HepG2 (cell line): Measurements from ENCODE around the gene CAMKK1. TPM values are rescaled to one million over a fixed set of nuclear protein-coding genes. Genes with fewer than 3 reads are reported as not detected.
A peak's percentile ranks its signal among the peaks of the same experiment; 100 is the strongest.

Experiments used
- ESRRA ChIP-seq: sonication (generic); formaldehyde crosslinking; IDR thresholded peaks from 2 replicates; pipeline ENCODE4 v1.5.1; 2020; ENCODE audit warnings: mild to moderate bottlenecking, low read depth, missing genetic modification reagents
- FOXO1 ChIP-seq: sonication (generic); formaldehyde crosslinking; IDR thresholded peaks from 2 replicates; pipeline ENCODE4 v1.4.0; 2020; ENCODE audit warnings: missing genetic modification reagents
- GATAD1 ChIP-seq: IDR thresholded peaks from 2 replicates; pipeline ENCODE4 v1.6.1; 2016; ENCODE audit warnings: missing genetic modification reagents, missing compliant biosample characterization
- HOXA3 ChIP-seq: sonication (generic); formaldehyde crosslinking; IDR thresholded peaks from 2 replicates; pipeline ENCODE4 v1.5.0; 2020; ENCODE audit warnings: missing genetic modification reagents
- MEF2D ChIP-seq: sonication (generic); formaldehyde crosslinking; IDR thresholded peaks from 2 replicates; pipeline ENCODE4 v1.5.1; 2020; ENCODE audit warnings: mild to moderate bottlenecking, missing genetic modification reagents
- MEIS2 ChIP-seq: sonication (generic); formaldehyde crosslinking; IDR thresholded peaks from 2 replicates; pipeline ENCODE4 v1.9.0; 2021; ENCODE audit warnings: mild to moderate bottlenecking, missing genetic modification reagents
- NCOR1 ChIP-seq: fragments of 200-600 bp; sonication (generic); IDR thresholded peaks from 2 replicates; pipeline ENCODE4 v1.7.0; 2017; ENCODE audit warnings: antibody characterized with exemption, low read length, borderline replicate concordance
- NKX3-1 ChIP-seq: sonication (generic); formaldehyde crosslinking; IDR thresholded peaks from 2 replicates; pipeline ENCODE4 v1.5.0; 2020; ENCODE audit warnings: missing genetic modification reagents
- NR2F1 ChIP-seq, 2 experiments: fragments of 450-650 bp in 1 of 2; formaldehyde crosslinking in 1 of 2; IDR thresholded peaks; 2 replicates each; pipeline versions ENCODE4 v1.5.0 to v1.6.1; 2016 to 2020; ENCODE audit warnings: mild to moderate bottlenecking in 1 of 2, missing compliant biosample characterization in 1 of 2, missing genetic modification reagents in 1 of 2, moderate library complexity in 1 of 2
- POLR2AphosphoS2 ChIP-seq: IDR thresholded peaks from 2 replicates; pipeline ENCODE4 v1.6.1; 2011; ENCODE audit warnings: low read depth, low read length, improper control_type of control experiment
- RBAK ChIP-seq: sonication (generic); formaldehyde crosslinking; IDR thresholded peaks from 2 replicates; pipeline ENCODE4 v1.5.1; 2020; ENCODE audit warnings: mild to moderate bottlenecking, missing genetic modification reagents
- RELA ChIP-seq: sonication (generic); formaldehyde crosslinking; IDR thresholded peaks from 2 replicates; pipeline ENCODE4 v1.4.0; 2020; ENCODE audit warnings: missing genetic modification reagents
- SNRNP70 ChIP-seq: fragments of 200-400 bp; formaldehyde crosslinking; IDR thresholded peaks from 2 replicates; pipeline ENCODE4 v1.6.1; 2017; ENCODE audit warnings: mild to moderate bottlenecking, low read depth, low read length, moderate library complexity
- STAG1 ChIP-seq: sonication (generic); formaldehyde crosslinking; IDR thresholded peaks from 2 replicates; pipeline ENCODE4 v1.4.0; 2020; ENCODE audit warnings: missing genetic modification reagents
- TEAD3 ChIP-seq: optimal IDR thresholded peaks from 2 replicates; pipeline ENCODE3; 2016; ENCODE audit warnings: borderline replicate concordance
- ZBTB7A ChIP-seq: sonication (generic); formaldehyde crosslinking; IDR thresholded peaks from 2 replicates; pipeline ENCODE4 v1.8.0; 2022; ENCODE audit warnings: mild to moderate bottlenecking, missing genetic modification reagents
- ZNF354B ChIP-seq: sonication (generic); formaldehyde crosslinking; IDR thresholded peaks from 2 replicates; pipeline ENCODE4 v1.8.0; 2022; ENCODE audit warnings: mild to moderate bottlenecking, missing genetic modification reagents
- ZNF737 ChIP-seq: sonication (generic); formaldehyde crosslinking; IDR thresholded peaks from 2 replicates; pipeline ENCODE4 v1.5.0; 2020; ENCODE audit warnings: missing genetic modification reagents, mild to moderate bottlenecking, borderline replicate concordance
- ZNF761 ChIP-seq: sonication (generic); formaldehyde crosslinking; conservative IDR thresholded peaks from 2 replicates; pipeline ENCODE4 v1.4.0; 2020; ENCODE audit warnings: mild to moderate bottlenecking, missing genetic modification reagents
- ZNF883 ChIP-seq: sonication (generic); formaldehyde crosslinking; IDR thresholded peaks from 2 replicates; pipeline ENCODE4 v1.5.1; 2020; ENCODE audit warnings: mild to moderate bottlenecking, missing genetic modification reagents; ENCODE audit errors: not compliant biosample characterization
- ZSCAN29 ChIP-seq: sonication (generic); formaldehyde crosslinking; conservative IDR thresholded peaks from 2 replicates; pipeline ENCODE4 v1.4.0; 2020; ENCODE audit warnings: mild to moderate bottlenecking, missing genetic modification reagents
- polyA plus RNA-seq, 8 experiments: library from polyadenylated mRNA; depleted of rRNA in 3 of 8; stranded (reverse) in 7 of 8; unstranded in 1 of 8; fragments of >200 nt; fragmentation: Illumina TruSeq in 4 of 8; extraction: Trizol in 4 of 8; gene quantifications; 2 replicates each; pipeline versions ENCODE4 v1.2.1 to v1.2.3, GENCODE V29; 2011 to 2016; ENCODE audit warnings: low read depth in 4 of 8, missing spikeins in 1 of 8, mixed read lengths in 1 of 8; ENCODE audit not compliant: insufficient read depth in 1 of 8
- total RNA-seq, 5 experiments: library from RNA; depleted of rRNA; stranded (reverse); fragments of >200 nt; fragmentation: Illumina TruSeq; extraction: Trizol; gene quantifications; 2 replicates each; pipeline ENCODE4 v1.2.3, GENCODE V29; 2016; ENCODE audit warnings: low read depth in 1 of 5
- TF ChIP-seq, protein P1 (sequence below): sonication (generic); formaldehyde crosslinking; IDR thresholded peaks from 2 replicates; pipeline ENCODE4 v1.5.1; 2020; ENCODE audit warnings: mild to moderate bottlenecking, moderate library complexity, missing genetic modification reagents
- TF ChIP-seq, protein P2 (sequence below): sonication (generic); formaldehyde crosslinking; IDR thresholded peaks from 2 replicates; pipeline ENCODE4 v1.4.0; 2020; ENCODE audit warnings: missing genetic modification reagents
- TF ChIP-seq, protein P3 (sequence below), 2 experiments: sonication (generic) in 1 of 2; formaldehyde crosslinking in 1 of 2; IDR thresholded peaks; 2 replicates each; pipeline versions ENCODE4 v1.4.0 to v1.6.1; 2016 to 2020; ENCODE audit warnings: borderline replicate concordance in 1 of 2, low read depth in 1 of 2, mild to moderate bottlenecking in 1 of 2, missing genetic modification reagents in 1 of 2

CAMKK1 gene
- total and polyA plus RNA-seq, 2 of the 13 experiments (the other 11 are each of a cell fraction or from before 2014, with no cell fraction given), result 1.5 to 1.6 TPM

DNA sequence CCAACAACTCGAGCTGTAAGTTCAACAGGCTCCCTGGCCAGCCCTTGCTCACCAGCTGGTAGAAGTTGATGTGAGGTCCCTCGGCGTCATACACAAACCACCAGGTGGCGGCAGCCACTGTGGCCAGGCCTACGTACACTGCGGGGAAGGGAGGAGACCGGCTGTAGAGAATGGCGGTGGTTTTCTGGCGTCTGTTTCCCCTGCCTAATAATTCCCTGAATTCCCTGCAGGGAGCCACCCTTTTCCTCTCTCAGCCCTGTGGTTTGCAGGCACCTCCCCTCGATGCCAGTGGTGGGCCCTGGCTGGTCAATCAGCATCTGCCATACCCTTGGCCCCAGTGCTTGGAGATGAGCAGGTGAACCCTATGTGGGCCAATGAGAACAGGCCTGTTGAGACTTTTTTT, 42.3 kb upstream of the CAMKK1 start (continued):
- TF ChIP-seq, protein P1, sequence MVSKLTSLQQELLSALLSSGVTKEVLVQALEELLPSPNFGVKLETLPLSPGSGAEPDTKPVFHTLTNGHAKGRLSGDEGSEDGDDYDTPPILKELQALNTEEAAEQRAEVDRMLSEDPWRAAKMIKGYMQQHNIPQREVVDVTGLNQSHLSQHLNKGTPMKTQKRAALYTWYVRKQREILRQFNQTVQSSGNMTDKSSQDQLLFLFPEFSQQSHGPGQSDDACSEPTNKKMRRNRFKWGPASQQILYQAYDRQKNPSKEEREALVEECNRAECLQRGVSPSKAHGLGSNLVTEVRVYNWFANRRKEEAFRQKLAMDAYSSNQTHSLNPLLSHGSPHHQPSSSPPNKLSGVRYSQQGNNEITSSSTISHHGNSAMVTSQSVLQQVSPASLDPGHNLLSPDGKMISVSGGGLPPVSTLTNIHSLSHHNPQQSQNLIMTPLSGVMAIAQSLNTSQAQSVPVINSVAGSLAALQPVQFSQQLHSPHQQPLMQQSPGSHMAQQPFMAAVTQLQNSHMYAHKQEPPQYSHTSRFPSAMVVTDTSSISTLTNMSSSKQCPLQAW (CRISPR knock-in tag), result 0 out of 2 replicates have a peak, but pooled peaks have one; percentile 29
- TF ChIP-seq RBAK (CRISPR knock-in tag), result no peak
- TF ChIP-seq MEF2D (CRISPR knock-in tag), result no peak
- no peak for TF ChIP-seq ZNF354B (CRISPR knock-in tag)
- no peak for TF ChIP-seq NR2F1 (CRISPR knock-in tag; IDR thresholded peaks at IDR 0.05)
- TF ChIP-seq, protein P2, sequence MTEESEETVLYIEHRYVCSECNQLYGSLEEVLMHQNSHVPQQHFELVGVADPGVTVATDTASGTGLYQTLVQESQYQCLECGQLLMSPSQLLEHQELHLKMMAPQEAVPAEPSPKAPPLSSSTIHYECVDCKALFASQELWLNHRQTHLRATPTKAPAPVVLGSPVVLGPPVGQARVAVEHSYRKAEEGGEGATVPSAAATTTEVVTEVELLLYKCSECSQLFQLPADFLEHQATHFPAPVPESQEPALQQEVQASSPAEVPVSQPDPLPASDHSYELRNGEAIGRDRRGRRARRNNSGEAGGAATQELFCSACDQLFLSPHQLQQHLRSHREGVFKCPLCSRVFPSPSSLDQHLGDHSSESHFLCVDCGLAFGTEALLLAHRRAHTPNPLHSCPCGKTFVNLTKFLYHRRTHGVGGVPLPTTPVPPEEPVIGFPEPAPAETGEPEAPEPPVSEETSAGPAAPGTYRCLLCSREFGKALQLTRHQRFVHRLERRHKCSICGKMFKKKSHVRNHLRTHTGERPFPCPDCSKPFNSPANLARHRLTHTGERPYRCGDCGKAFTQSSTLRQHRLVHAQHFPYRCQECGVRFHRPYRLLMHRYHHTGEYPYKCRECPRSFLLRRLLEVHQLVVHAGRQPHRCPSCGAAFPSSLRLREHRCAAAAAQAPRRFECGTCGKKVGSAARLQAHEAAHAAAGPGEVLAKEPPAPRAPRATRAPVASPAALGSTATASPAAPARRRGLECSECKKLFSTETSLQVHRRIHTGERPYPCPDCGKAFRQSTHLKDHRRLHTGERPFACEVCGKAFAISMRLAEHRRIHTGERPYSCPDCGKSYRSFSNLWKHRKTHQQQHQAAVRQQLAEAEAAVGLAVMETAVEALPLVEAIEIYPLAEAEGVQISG (CRISPR knock-in tag), result no peak
- no peak for TF ChIP-seq NCOR1
- TF ChIP-seq HOXA3 (CRISPR knock-in tag), result peak; percentile 50; the same call in 1 of the 2 replicates
- no peak for TF ChIP-seq RELA (CRISPR knock-in tag)
- no peak for TF ChIP-seq NKX3-1 (CRISPR knock-in tag)
- TF ChIP-seq STAG1 (CRISPR knock-in tag), result peak; percentile 96
- no peak for TF ChIP-seq ESRRA
- no peak for TF ChIP-seq SNRNP70
- TF ChIP-seq ZNF883 (CRISPR knock-in tag), result peak; percentile 1
- TF ChIP-seq ZNF761 (CRISPR knock-in tag), result no peak
- no peak for TF ChIP-seq ZSCAN29 (CRISPR knock-in tag)
- TF ChIP-seq POLR2AphosphoS2, result no peak
- TF ChIP-seq ZBTB7A (CRISPR knock-in tag), result no peak
- TF ChIP-seq MEIS2 (CRISPR knock-in tag), result no peak; the same call in 1 of the 2 replicates
- peak; percentile 44 for TF ChIP-seq TEAD3
- TF ChIP-seq ZNF737 (CRISPR knock-in tag), result no peak
- TF ChIP-seq GATAD1 (CRISPR knock-in tag), result no peak
- TF ChIP-seq, protein P3, sequence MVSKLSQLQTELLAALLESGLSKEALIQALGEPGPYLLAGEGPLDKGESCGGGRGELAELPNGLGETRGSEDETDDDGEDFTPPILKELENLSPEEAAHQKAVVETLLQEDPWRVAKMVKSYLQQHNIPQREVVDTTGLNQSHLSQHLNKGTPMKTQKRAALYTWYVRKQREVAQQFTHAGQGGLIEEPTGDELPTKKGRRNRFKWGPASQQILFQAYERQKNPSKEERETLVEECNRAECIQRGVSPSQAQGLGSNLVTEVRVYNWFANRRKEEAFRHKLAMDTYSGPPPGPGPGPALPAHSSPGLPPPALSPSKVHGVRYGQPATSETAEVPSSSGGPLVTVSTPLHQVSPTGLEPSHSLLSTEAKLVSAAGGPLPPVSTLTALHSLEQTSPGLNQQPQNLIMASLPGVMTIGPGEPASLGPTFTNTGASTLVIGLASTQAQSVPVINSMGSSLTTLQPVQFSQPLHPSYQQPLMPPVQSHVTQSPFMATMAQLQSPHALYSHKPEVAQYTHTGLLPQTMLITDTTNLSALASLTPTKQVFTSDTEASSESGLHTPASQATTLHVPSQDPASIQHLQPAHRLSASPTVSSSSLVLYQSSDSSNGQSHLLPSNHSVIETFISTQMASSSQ (IDR thresholded peaks at IDR 0.05; ENCODE audit: low read depth), result no peak
- TF ChIP-seq, protein P3 (CRISPR knock-in tag; IDR thresholded peaks at IDR 0.05; ENCODE audit: borderline replicate concordance), result no peak
- TF ChIP-seq FOXO1, result peak; percentile 20; the same call in 1 of the 2 replicates
